GM18870 (cell line): ENCODE measurements around the gene HSPB9.

ENCODE experiments used
- ATAC-seq: cut with Tn5 transposase; IDR thresholded peaks from one replicate; pipeline ENCODE4 v1.9.1; 2021; ENCODE audit warnings: moderate library complexity; ENCODE audit not compliant: unreplicated experiment

Gene HSPB9

DNA sequence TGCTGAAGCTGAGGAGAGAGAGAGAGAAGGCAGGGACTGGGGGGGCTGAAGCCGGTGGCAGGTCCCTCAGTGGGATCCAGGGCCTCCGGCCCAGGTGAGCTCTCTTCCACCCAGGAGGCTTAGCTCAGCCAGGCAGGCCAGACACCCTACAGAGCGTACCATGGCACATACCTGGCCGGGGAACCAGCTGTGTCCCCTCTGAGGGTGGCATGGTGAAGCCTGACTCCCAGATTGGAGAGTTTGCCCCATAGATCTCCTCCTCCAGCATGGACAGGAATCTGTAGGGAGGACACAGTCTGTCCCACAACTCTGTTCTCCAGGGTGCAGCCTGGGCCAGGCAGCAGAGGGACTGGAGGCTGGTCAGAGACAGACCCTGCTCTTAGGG is 4.5 kb upstream of the HSPB9 start:
- ATAC-seq = no peak

GRCh38 chr17:42118545-42118944 is 4.1 kb upstream of the HSPB9 start:
- no peak for ATAC-seq

DNA sequence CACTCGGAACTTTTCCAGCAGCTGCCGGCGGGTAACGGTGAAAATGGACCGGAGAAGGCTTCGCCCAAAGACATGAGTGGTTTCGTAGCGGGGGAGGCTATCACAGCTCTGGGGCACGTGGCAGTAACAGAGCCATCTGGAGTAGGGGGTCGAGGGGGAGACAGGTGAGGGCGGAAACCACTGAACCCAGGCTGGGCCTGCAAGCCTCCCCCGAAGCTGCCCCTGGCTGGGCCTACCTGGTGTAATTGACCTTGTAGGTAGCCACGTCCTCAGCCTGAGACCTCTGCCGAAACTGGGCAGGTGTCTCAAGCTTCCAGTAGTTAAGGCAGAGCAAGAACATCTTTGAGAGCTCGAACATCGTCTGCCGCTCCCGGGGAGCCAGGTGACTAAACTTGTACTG is 3.3 kb upstream of the HSPB9 start:
- no peak for ATAC-seq

DNA sequence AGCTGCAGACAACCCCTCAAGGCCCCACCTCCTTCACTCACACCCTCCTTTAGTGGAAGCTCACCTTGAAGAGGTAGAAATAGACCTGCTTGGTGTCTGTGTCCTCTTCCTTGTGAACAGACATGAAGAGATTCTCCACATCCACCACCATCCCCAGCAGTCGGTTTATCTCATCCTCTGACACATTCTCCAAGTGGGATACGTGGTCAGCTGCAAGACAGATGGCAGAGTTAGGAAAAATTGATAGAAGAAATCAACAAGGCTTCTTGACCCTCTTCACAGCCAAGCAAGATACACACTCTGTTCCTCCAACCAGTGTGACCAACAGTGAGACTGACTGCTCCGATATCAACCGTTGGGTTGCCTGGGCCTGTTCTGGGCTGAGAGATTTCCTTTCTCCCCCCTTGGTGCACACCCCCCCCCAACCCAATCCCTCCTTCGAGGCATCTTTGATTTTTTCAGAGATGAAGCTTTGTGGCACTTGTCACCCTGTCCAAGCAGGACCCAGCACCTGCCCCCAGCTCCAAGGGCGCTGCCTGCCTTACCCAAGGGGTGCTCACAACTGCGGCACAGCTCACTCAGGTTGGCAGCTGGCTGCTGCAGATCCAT is 2.3 kb upstream of the HSPB9 start:
- ATAC-seq = no peak

DNA sequence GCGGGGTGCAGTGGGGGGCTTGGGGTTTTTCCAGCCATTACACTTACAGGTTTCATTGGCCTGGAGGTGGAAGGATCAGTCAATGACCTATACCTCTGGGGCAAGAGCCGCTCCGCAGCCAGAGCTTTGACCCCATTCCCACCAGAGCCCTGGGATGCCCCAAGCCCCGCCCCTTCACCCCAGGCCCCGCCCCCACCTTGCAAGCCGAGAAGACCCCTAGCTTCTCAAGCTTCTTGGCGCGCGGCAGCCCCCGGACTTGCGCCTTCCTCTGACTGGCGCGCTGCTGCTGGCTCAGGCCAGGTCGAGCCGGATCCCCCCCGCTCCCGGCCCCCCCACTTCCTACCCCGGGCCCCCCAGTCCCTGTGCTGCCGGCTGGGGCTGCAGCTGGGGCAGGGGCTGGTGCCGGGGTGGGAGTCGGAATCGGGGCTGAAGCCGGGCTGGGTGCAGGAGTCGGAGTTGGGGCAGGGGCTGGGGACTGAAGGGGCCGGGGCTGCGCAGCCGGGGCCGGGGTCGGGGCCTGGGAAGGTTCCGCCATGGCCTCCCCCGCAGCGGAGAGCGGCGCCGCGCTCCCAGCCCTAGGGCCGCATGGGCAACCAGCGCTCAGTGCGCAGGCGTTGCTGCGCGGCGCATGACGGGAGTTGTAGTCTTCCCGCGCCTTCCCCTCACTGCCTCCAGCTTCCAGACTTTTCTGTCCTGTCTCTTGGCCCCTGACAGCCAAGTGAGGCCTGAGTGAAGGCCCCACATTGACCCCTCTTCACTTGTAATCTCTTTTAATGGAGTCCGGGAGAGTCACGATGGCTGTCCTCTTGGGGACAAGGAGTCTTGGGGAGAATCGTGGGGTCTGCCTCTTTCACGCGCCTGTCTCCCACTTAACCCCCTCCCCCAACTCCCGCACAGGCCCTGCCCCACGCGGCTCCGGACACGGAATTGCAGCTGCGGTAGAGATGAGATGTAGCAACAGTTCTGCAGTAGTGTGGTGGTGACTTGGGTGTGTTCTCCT is 1.5 kb upstream of the HSPB9 start, which contains the start of gene KAT2A:
Gene KAT2A (minus strand): TSS at position 598 of the 1,000 bp plus-strand sequence. CDS start 63 bp downstream, at position 535.
- no peak for ATAC-seq

- ATAC-seq = no peak
Measured at GRCh38 chr17:42124256-42124655, 1.7 kb downstream of the HSPB9 start.

DNA sequence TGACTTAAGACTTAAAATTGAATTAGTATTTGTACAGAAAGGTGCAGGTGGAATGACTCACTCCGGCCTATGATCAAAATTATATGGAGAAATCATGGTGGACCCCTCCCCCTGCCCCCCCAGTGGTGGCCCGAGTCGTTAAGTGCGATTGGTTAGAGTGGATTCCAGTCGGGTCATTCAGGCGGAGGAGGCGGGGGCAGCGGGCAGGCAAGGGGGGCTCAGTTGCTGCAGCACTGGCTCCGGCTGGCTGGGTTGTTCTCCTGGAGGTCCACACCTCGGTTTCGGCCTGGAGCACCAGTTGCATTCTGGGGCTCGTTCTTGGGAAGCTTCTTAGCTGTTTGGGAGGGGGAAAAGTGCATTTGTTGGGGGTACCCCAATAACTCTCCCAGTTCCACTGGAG is 3.0 kb downstream of the HSPB9 start:
- no peak for ATAC-seq

- no peak for ATAC-seq
Measured at GRCh38 chr17:42126836-42127235, 4.2 kb downstream of the HSPB9 start.

- ATAC-seq = no peak
Measured at GRCh38 chr17:42127414-42127813, 4.8 kb downstream of the HSPB9 start.

GRCh38 chr17:42129109-42129837 is 6.7 kb downstream of the HSPB9 start:
- ATAC-seq = no peak

DNA sequence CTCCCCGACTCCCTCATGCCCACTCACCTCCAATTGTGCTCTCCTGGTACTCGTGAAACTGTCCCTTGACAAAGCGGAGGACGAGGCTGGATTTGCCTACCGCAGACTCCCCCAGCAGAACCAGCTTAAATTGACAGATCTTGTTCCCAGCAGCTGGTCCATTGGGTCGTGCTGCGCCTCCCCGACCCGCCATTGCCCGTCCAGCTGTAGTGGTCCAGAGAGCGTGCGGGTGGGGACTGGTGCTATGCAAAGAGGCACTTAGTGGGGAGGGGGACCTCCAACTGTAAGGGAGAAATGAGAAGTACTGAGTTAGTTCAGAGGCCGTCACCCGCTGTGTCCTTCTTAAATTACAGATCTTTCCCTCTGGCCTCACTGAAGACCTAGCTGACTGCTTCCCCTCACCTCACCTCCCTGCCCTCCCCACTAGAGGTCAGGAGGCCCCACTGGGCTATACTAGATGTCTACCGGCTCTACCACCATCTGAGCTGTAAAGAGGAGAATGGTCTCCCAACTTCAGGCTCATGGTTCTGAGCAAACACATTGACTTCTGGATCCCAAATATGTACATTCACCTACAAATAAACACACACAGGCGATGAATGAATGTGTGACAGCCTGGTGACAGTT is 7.8 kb downstream of the HSPB9 start:
- no peak for ATAC-seq

DNA sequence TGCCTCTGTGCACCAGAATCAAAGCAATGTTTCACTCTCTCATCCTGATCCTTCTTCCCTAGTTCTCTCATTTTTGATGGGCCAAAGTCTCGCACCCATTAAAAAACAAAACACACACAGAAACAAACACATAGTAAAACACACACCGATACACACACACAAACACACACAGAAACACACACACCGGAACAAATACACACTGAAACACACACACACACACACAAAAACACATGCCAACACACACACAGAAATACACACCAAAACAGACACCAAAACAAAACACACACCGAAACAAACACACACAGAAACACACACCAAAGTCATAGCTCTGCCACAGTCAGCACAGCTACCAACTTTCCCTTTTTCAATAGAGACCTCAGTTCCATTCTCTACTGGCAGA is 8.6 kb downstream of the HSPB9 start:
- ATAC-seq = no peak

GRCh38 chr17:42131981-42132432 is 9.4 kb downstream of the HSPB9 start:
- ATAC-seq = no peak

GRCh38 chr17:42132941-42133340 is 10.3 kb downstream of the HSPB9 start:
- ATAC-seq = no peak

DNA sequence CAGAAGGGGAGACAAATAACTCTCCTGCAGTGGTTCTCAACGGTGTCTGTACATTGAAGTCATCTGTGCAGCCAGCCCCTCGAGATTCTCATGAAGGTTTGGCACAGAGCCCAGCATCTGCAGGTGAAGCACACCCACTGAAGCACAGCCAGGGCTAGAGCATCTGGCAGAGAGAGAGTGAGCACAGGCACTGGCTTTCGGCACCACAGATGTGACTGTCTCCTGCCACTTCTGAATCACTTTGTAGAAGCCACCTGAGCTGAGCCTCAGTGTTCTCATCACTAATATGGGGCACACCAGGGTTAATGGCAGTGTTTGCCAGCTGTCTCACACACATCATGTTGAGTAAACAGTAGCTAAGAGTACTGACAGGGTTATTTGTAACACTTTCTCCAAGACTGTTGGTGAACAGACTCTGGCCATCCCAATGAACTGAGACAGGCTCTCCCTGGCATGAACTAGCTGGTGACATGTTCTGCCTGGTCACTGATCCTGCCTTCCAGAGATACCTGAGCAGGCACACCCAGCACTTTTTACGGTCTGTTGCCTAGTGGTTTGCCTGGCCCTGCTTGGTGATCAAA is 10.9 kb downstream of the HSPB9 start:
- no peak for ATAC-seq

- ATAC-seq = no peak
Measured at GRCh38 chr17:42135151-42135550, 12.5 kb downstream of the HSPB9 start.

DNA sequence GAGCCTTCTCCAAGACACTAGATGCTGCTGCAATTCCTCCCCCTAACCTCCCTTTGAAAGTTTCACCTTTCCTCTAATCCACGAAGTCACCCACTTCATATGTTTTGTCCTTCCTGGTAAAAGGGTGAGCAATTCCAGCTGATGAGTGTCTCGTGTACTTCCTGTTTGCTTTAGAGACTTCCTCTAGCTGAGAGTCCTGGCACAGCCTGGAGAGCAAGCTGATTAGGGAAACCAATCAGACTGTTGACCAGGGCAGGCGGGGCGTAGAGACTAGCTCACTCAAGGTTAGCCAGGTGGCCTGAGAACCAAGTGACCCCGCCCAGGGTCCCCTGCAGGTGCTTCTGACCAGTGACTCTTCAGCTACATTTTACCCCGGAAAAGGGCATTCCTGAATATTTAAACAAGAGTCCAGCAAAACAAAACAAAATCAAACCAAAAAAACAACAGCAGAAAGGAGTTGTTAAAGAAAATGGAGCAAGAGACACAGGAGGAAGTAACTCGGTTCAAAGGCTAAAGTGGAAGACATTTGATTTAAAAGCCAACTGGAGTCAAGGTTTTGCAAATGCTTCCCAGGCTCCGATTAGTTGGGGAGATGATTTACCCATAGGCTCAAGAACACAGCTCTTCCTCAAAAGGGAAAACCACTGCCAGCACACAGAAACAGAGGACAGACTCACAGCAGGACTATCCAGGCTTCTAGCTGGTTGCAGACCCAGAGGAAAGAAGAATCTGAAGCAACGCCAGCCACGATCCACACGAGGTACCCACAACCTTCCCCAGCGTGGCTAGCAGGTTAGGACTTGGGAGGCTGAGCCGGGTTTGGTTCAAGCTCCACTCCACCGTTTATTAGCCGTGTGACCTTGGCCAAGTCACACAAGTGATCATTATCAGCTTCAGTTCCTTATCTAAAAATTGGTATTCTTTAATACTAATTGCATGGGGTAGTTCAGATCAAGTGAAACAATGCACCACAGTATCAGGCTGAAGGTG is 13.4 kb downstream of the HSPB9 start:
- ATAC-seq = no peak

DNA sequence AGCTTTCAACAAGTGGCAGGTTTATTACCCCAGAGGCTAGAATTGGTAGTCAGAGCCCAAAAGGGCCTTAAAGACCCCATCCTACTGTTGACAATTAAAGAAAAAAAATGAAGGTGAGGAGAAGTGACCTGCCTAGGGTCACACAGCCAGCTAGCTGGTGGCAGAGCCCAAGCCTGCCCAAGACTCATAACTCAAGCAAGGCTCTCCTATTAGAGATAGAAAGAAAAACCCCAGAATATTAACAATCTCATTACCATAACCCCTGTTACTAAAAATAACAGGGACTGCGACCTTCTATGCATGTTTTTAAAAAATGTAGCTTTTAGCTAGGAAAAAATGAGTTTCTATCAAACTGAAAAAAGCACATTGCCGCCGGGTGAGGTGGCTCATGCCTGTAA is 14.0 kb downstream of the HSPB9 start:
- ATAC-seq = no peak

DNA sequence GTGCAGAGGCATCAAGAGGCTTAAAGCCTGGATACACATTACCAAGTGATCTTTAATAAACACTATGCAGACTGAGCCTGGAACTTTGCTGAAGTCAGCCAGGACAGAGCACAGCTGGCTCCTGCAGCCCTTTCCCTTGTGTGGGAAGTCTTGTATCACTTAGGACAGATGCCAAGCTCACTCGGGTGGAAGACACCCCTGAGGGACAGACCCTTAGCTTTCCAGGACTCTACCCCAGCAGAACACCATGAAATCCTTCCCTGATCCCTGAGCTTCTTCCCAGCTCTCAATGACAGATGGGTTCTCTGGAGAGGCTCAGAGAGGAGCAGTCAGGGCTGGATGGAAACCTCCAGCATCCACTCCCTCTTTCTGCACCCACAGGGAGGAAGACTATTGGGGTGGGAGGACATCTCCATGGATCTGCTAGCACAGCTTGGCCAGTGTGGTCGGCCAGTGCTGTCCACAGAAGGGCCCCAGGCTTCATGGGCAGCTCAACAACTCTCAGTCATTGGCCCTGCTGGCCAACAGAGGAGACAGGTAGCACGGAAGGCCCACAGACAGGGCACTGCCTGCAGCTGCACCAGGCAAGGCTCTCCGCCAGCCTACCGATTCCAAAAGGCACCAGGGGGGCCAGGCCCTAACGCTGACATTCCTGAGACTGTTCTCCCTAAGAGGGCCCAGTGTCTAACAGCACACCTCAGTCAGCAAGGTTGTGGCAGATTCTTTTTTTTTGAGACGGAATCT is 16.3 kb downstream of the HSPB9 start:
- no peak for ATAC-seq
